GM19193 (cell line): ENCODE data around the gene SERPINF2.

Experiments
- POLR2A ChIP-seq: IDR thresholded peaks from 4 replicates; pipeline ENCODE4 v1.6.1; 2011; ENCODE audit not compliant: insufficient read depth, insufficient read length; ENCODE audit errors: extremely low read depth

Gene SERPINF2

DNA sequence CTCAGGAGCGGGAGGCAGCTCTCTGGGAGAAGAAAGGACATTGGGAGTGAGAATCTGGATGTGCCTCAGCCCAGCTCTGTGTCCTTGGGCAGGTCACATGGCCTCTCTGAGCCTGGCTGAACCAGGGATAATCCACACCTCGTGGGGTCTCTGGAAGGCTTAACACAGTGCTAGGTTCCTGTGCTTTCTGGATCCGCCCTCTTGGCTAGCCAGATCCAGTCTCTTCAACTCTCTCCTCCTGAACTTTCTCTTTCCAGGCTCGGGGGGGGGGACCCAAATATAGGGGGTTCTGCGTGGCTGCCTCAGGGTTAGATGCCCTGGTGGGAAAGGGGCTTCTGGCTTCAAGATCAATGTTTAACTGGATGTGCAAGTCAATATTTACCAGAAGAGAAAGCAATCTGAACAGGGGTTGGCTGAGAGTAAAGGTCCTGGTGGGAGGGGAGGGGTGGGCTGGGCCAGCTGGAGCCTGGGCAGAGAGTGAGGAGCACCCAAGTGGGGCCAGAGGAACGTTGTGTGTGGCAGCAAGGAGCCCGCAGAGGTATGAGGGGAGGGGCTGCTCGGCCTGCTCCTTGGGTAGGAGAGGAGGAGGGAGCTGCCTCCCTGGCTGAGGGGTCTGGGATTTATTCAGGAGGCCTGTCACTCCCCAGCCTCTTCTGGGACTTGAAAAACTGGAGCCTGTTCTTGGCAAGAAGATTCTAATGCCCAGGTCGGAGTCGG is at the start of gene SERPINF2:
Gene SERPINF2 (plus strand): TSS at position 501 of the 717 bp plus-strand sequence. CDS start 2,125 bp downstream, outside the sequence.
- no peak for TF ChIP-seq POLR2A

DNA sequence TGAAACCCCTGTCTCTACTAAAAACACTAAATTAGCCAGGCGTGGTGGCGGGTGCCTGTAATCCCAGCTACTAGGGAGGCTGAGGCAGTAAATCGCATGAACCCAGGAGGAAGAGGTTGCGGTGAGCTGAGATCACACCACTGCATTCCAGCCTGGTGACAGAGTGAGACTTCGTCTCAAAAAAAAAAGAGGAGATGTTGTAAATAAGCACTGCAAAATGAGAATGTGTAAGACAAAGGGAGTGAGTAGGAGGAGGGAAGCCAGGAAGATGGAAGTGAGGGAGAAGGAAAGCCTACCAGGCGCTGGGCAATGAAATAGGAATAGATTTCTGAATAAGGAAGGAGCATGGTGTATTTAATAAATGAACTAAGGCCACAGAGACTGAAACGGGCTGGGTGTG is 49.3 kb upstream of the SERPINF2 start:
- TF ChIP-seq POLR2A: no peak

DNA sequence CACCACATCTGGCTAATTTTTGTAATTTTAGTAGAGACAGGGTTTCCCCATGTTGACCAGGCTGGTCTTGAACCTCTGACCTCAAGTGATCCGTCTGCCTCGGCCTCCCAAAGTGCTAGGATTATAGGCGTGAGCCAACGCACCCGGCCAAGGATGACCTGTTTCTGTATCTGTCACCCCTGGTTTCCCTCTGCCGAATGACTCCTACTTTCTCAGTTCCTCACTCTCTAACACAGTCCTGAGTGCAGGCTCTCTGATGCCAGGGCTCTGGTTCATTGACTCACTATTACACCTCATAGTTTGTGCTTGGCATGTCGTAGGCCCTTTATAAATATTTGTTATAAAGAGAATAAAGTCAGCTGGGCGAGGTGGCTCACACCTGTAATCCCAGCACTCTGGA is 47.3 kb upstream of the SERPINF2 start:
- TF ChIP-seq POLR2A: no peak

- TF ChIP-seq POLR2A: no peak
Observed at GRCh38 chr17:1697681-1698080, 45.0 kb upstream of the SERPINF2 start.

DNA sequence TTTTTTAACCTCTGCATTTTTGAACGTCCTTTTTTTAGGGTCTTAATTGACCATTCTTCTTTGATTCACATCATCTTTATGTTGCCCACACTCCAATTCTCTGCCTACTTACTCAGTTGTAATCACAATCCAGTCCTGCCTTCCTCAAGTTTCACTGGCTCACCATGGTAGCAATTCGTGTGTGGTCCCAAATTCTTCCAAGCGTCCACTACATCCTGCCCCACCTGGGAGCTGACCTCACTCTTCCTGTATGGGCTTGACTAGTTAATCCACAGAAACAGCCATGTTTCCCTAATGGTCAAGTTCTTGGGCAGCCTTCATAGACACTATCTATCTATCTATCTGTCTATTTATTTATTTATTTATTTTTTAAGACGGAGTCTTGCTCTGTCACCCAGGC is 39.6 kb upstream of the SERPINF2 start:
- TF ChIP-seq POLR2A: no peak

- TF ChIP-seq POLR2A: no peak
Observed at GRCh38 chr17:1705004-1705403, 37.7 kb upstream of the SERPINF2 start.

DNA sequence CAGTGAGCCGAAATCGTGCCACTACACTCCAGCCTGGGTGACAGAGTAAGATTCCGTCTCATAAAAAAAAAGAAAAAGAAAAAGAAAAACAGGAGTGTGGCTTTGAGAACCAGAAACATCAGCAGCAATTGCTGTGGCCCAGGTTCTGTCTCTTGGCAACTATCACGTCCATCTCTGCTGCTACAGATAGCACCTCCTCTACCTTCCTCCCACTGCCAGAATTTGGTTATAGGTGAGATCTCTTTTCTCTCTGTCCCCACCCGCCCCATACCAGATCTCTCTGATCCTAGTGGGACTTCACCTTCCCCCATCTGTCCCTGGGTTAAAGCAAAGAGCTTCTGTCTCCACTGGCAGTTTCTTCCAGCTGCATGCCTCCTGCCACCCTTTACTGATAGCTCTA is 35.6 kb upstream of the SERPINF2 start:
- no peak for TF ChIP-seq POLR2A

DNA sequence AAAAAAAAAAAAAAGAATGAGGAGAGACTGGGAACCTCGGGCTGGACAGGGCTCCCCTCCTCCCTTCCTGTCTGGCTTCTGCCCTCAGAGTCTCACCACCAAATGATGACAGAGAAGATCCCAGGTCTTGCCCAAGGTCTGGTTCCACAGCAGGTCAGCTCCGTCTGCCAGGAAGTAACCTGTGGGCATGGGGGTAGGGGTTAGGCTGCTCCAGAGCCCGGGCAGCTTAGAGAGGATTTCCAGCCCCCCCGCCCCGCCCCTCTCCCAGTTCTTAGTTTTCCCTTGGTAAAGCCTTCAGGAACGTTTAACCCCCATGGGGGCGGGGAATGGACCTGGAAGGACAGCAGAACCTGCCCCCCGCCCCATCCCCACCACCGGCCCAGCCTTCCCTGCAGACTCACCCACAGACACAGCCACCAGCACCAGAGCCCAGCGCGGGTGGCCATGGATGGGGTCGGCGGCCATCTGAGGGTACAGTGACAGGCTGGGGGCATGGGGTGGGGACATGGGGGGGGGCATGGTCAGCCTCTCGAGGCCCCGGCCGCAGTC is 33.2 kb upstream of the SERPINF2 start:
- TF ChIP-seq POLR2A: no peak

DNA sequence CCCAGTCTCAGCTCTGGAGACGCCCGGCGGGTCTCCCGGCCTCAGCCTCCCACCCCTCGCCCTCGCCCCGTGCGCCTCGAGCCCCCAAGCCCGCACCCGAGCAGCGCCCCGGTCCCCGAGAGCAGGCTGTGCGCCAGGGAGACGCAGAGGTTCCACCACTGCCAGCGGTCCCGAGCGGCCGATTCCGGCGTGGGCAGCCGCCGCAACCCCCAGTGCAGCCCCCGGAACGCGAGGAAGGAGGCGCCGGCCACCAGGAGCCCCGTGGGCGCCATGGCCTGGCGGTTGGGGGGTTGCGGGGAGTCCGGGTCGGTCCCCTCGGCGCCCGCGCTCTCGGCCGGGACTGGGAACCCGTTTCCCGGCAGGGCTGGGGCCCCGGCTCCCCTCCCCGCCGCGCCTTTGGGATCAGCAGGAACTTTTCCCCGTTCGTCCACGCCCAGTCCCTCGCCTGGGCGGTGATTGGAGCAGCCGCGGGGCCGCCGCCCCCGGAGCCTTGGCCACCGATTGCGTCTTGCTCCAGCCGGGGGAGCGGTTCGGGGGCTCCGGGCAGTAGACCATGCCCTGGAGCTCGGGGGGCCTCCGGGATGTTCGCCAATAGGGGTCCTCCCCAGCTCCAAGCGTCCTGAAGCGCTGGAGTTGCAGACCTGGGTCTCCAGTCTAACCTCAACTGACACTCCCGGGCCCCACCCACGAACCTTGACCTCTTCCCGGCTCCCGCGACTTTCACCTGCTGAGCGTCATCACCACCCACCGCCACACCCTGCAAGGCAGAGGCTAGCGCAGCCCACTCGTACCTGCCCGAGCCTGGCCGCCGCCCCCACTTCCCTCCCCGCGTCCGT is 32.5 kb upstream of the SERPINF2 start, which contains the start of gene TLCD2:
Gene TLCD2 (minus strand): TSS at position 407 of the 836 bp plus-strand sequence. CDS start 135 bp downstream, at position 272.
- TF ChIP-seq POLR2A: no peak

DNA sequence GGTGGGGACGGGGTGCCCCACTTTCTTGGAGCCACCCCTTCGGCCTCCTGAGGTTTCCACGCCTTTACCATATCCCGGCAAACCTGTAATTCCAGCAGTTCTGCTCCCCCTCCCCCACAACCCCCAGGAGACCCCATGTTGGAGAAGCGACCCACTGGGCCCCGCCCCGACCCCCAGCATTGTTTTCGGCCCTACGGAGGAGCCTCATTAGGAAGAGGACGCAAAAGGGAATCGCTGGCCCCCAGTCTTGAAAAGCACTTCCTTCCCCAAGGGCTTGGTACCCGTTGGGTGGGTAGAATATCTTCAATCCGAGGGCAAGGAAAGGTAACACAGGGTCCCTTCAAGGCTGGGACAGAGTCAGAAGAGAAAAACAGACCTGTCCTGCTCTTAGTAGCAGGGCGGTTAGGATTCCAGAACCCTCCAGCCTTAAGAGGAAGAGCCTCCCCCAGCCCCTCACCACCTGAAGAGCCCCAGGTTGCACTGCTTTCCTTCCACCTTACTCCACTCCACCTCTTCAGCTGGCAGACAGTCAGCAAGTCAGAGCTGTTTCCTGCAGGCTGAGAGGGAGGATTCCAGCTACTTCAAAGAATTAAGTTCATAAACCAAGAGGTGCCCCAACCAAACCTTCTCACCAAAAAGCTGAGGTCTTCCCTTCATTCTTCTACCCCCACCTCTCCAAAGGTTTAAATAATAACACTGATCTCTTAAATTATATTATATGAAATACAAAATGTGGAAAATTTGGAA is 31.7 kb upstream of the SERPINF2 start:
- no peak for TF ChIP-seq POLR2A

GRCh38 chr17:1711804-1712203 is 30.9 kb upstream of the SERPINF2 start:
- TF ChIP-seq POLR2A: no peak

DNA sequence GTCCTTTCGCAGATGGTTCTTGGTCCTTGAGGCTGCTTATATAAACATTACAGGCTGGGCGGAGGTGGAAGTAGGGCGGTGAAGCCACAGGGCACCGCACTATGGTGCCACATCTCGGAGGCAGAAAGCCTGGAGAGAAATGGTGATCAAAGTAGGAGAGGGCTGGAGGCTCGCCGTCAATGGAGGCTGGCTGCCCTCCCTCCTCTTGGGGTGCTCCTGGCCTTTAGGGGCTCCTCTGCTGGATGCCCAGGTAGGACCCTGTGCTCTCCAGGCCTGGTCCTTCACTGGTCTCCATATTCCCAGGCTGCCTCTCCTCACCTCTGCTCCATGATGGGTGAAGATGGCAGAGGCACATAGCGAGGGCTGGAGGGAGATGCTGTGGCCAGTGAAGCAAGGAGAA is 30.4 kb upstream of the SERPINF2 start:
- no peak for TF ChIP-seq POLR2A

- no peak for TF ChIP-seq POLR2A
Observed at GRCh38 chr17:1713160-1713877, 29.4 kb upstream of the SERPINF2 start.

DNA sequence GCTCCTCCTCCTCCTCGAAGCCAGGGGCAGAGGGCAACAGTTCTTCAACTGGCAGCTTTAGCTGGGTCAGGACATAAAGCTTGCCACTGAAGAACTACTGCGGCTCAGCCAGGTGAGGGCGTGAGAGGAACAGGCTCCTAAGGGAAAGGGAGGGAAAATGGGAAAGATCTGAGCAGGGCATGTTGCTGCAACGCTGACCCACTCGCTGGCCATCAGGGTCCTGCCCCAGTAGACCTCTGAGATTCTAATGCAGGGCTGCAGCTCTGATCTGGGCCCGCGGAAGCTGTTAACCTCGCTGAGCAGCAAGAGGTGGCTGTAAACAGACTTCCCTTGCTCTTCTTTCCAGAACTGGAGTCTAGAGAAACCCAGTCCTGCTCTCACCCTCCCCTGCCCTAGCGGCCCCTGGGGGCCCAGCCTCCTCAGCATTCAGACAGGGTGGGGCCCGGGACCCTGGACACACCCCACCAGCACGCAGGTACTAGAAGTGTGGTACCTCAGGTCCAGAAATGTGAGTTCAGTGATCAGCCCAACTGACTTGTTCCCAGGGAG is 28.7 kb upstream of the SERPINF2 start:
- TF ChIP-seq POLR2A: no peak
